ENCODE results near the gene MKNK1.

The MKNK1 gene

GRCh38 chr1:46595127-46595526, 8.9 kb downstream of the MKNK1 start:
- no peak for DNase-seq

DNA sequence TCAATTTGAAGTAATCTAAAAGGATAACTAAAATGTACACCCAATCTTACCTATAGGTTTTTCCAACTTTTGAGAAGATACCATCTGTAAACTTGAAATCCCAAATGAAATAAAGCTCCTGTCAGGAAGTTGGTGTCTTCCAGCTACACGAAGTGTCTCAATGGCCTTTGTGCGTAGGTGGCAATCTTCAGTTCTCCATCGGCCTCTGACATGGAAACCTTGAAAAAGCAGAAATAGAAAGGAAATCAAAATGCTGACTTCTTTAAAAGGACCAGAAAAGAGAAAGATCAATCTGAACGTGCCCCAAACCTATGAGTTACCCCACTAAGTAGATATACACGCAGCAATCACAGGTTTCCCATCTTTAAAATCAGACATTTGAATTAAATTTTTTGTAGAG, 10.0 kb downstream of the MKNK1 start:
- DNase-seq, result no peak

DNA sequence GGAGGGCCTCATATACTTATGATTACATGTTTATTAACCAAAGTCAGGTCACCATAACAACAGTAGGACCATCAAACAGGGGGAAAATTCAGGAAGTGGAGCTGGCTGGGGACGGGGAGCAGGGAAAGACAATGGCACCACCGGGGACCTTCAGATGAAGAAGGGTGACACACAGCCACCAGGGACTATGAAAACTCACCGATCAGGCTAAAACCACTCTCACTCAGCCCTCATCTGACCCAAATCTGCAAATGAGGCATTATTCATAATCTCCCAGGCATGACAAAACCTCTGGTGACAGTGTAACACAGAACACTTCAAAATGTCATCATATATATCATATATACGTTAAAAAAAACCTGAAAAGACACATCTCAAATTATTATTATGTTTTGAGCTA, 11.2 kb downstream of the MKNK1 start:
- DNase-seq, result no peak

DNA sequence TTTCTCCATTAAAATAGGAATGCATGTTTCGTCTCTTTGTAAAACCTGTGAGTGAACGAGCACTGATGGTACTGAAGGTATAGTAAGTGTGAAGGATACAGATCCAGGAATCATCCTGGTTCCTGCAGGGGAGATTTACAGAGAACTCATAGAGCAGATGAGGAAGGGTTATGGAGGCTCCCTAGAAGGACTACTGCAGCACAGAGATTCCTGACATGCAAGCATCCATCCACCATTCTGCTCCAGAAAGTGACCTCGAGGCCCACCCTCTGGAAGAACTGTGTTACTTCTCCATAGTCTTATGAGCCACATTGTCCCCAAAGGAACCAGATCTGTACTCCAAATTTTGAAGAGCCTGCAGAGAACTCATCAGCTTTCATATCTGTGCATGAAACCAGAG, 14.5 kb downstream of the MKNK1 start:
- DNase-seq, result no peak

DNA sequence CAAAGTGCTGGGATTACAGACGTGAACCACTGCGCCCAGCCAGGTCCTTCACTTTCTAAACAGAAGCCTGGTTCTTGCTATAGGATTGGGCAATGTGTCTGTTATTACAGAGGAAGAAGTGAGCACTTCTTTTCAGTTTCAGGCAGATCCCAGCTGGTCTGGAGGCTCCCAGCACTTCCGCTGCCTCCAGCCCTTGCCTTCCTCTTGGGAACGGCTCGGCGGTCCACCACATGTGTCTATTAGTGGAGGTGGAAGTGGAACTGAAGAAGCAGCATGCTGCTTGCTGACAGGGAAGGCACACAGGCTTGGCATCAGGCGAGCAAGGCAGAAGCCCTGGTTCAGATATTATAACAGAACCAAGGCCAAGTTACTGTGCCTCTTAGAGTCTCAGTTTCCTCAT, 17.0 kb downstream of the MKNK1 start:
- DNase-seq, result no peak

GRCh38 chr1:46585312-46585938, 18.6 kb downstream of the MKNK1 start:
- DNase-seq, result no peak

DNA sequence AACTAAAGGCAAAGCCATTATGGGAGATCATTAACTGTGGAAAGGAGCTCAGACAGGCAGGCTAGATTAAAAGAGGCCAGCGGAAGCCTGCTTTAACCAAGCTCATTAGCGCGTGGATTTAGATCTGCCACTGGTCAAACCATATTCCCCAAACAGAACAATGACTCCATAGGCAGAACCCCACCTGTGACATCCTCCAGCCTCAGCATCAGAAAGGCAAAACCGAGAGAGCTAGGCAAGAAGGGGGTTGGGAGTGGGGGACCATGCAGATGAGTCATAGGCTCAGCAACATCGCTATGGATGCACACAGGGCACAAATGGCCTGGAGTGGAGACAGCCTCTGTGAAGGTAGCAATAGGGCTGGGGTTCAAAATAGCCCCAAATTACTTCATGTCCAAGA, 20.6 kb downstream of the MKNK1 start:
- no peak for DNase-seq

- no peak for DNase-seq
These were observed 21.1 kb downstream of the MKNK1 start for GRCh38 chr1:46582972-46583371.

DNA sequence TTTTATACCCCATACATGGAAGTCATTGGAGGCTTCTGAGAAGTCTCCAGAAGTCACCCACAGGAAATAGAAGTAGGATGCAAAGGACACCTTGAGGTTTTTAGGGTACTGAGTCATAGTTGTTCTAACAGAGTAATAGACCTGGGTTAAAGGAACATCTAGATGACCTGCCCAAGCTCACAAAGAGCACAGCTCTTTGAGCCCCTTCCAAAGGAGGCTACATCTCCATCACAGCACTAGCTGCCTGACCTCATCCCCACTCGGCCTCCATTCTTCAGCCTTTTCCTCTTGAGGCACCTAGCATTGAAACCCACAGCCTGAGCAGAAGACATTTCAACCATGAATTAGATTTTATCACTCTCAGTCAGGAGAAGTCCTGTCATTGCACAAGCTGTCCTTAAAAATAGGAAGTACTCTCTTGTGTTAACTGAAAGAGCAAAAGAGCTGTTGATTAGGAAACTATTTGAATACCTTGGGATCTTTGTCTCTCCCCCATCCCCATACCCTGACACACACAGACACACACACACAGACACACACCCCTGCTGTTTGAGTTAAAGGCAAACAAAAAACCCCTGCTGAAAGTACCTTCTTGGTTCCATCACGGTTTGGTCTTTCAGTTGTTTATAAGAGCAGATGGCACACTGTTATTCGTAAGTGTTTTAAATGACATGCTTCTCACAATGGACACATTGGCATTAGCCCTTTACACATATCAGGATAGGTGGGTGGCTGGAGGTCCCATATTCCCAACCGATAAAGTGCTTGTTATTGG, 22.2 kb downstream of the MKNK1 start:
- DNase-seq, result peak; percentile 27

GRCh38 chr1:46580140-46580903, 23.7 kb downstream of the MKNK1 start:
- no peak for DNase-seq

DNA sequence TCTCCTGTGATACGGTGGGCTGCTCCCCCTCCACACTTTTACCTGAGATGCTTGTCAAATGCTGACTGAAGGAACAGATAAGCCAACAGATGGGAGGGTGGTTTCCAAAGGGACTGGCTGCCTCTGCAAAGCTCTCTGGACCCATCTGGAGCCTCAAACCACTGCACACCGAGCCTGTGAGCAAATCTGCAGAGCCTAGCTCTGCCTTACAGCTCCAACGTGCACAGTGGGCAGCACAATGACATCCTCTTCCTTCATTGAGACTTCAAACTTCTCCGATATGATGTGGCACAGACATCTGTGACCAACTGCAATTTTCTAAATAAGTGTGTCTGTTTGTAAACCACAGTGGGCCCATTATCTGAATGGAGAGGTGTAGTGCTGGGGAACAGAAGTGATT, 26.4 kb downstream of the MKNK1 start:
- DNase-seq, result no peak

GRCh38 chr1:46576596-46576995, 27.5 kb downstream of the MKNK1 start:
- DNase-seq, result no peak

GRCh38 chr1:46575778-46576177, 28.3 kb downstream of the MKNK1 start:
- DNase-seq, result no peak

DNA sequence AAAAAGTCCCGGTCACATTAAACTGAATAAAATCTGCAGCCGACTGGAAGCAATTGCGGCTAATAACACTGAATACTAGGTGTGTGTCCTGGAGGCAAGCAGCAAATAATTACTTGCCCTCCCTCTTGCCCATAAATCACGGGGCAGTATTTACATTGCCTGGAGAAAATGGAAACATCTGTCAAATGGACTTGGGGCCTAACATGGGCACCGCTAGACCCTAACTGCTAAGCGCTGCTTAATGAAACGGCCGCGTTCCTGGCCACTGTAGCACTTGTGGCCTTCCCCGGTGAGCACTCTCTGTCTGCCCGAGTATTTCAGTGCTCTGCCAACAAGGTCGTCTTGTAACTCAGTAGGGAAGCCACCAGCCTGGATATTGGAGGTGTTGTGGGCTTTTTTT, 28.8 kb downstream of the MKNK1 start:
- no peak for DNase-seq

GRCh38 chr1:46571691-46572225, 32.3 kb downstream of the MKNK1 start:
- DNase-seq, result no peak

DNA sequence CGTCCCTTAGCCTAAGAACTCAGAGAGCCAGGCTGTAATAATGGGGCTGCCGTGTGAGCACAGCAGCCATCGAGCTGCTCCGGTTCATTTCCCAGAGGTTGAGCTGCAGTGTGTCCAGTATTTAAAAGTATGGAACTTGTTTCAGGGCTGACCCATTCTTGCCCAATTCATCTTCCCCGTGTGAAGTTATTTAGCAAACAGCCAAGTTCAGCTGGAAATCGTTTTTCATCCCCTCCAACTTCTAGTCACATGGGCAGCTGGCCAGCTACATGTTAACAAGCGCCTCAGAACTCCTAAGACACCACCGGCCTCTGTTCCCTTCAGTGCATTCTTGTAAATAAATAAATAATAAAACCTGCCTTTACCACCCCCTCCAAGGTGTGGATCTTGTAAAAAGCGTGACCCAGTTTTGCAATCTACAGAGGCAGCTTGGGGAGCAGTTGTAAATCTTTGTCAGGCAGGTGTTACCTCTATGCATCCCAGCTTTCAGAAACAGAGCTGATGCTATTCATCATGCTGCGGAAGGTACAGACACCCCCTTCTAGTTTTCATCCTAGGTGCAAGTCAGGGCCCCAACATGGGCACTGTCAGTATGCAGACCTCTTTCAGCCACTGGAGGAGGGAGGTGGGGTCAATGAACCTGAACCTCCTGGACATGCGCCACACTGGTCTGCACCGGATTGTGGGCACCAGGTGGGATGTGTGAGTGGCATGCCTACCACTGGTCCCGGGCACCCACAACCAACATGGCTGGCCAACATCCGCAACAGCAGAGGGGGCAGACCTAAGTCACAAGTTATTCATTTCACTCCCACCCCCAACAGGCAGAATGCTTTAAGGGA, 34.0 kb downstream of the MKNK1 start:
- no peak for DNase-seq

- DNase-seq, result no peak
These were observed 35.0 kb downstream of the MKNK1 start for GRCh38 chr1:46569116-46569515.

- DNase-seq, result no peak
These were observed 35.6 kb downstream of the MKNK1 start for GRCh38 chr1:46568461-46568891.

DNA sequence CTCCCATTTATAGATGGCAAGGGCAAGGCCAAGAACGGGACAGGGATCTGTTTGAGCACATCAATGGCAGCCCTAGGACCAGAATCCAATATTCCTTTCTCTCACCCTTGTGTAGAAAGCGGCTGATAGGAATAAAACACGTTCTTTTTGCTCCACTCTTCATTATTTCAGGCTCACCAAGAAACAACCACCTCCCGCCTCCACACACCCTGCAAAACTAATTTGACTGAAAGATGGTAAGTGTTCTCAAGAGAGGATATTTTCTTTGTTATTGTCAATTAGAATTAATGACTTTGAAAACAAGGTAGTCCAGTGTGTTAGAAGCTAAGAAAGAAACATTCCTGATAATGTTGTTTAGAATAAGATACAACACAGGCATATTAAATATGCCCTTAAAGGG, 40.7 kb downstream of the MKNK1 start:
- no peak for DNase-seq

DNA sequence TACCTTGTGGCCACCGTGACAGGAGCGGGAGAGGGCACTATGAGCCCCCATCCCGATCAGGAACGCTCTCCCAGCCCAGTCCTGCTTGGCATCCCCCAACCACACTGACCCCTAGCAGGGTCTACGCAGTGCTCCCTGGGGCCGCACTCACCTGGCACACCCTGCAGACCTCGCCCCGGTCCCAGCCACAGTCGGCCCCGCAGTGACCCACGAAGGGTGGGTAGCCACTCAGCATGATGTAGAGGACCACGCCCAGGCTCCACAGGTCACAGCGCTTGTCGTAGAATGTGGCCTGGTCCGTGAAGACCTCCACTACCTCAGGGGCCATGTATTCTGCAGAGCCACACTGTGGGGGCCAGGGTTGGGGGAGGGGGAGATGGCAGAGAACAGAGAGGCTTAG, 41.6 kb downstream of the MKNK1 start:
- no peak for DNase-seq

- DNase-seq, result no peak
These were observed 45.1 kb downstream of the MKNK1 start for GRCh38 chr1:46558966-46559365.

- no peak for DNase-seq
These were observed 45.7 kb downstream of the MKNK1 start for GRCh38 chr1:46558141-46558963.

Measured in central memory CD4-positive, alpha-beta T cell (primary cell).